ENCODE data around the gene GRM2.

DNA sequence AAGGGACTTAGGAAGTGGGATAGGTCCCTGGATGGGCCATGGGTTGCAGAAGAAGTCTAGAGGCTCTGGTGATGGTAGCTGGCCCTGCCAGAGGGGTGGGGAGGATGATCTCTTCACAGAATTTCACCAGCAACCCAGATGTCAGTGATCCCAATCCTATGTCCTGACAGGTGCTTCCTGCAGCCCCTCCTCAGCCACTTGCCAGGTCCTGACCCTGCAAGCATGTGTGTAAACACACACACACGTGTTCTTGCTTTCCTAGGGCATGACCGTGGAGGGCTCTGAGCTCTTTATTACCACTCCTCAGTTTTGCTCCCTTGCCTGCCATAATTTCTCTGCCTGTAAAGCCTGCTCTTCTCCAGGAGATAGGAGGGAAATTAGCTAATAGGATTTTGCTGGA, 23.3 kb upstream of the GRM2 start:
- TF ChIP-seq FOXK2 (IDR thresholded peaks at IDR 0.05) (no peak), FOXM1 (IDR thresholded peaks at IDR 0.05; ENCODE audit: borderline replicate concordance) (no peak), FOXA1 (IDR thresholded peaks at IDR 0.05) (no peak)
